Measurements from ENCODE around the gene YIF1A. TPM values are rescaled to one million over a fixed set of nuclear protein-coding genes. Genes with fewer than 3 reads are reported as not detected.

Gene YIF1A
- total RNA-seq, 1 experiment from 2014 or later = 54.7 TPM

GRCh38 chr11:66247295-66247694 lies 41.6 kb downstream of the YIF1A start:
- Histone ChIP-seq H4K20me1 (ENCODE audit: insufficient read depth) (no peaks in the 10 kb centered on the region), H3K27ac (ENCODE audit: low read depth, low read length) (no peak overlapping the region), H3K36me3 (ENCODE audit: control insufficient read depth in 1 of 2, insufficient read depth in 2 of 2, low read length in 2 of 2) (no peaks in the 10 kb centered on the region), H3K4me2 (ENCODE audit: low read length) (no peak overlapping the region), H3K9ac (ENCODE audit: low read length) (no peak overlapping the region), H3K4me1 (ENCODE audit: control insufficient read depth in 1 of 2, insufficient read depth in 2 of 2, low read length in 2 of 2) (no peaks in the 10 kb centered on the region), H2AFZ (ENCODE audit: low read depth, low read length, poor library complexity, severe bottlenecking) (no peak overlapping the region), H3K27me3 (ENCODE audit: insufficient read depth, low read length) (no peaks in the 10 kb centered on the region), H3K9me3 (ENCODE audit: control insufficient read depth in 1 of 2, insufficient read depth in 1 of 2, low read depth in 1 of 2, low read length in 2 of 2) (no peaks in the 10 kb centered on the region), H3K79me2 (ENCODE audit: insufficient read depth, low read length) (no peaks in the 10 kb centered on the region), H3K4me3 (replicated peaks in 1 of 2; ENCODE audit: low read depth in 1 of 2, low read length in 2 of 2) (no peak overlapping the region), H3K9me2 (ENCODE audit: insufficient read depth) (no peaks in the 10 kb centered on the region)
- BruUV-seq (replicated peaks) = no TSS peak
- ChIA-PET CTCF (interaction anchor here (1.5 to 1.6 kb wide), 2 partner anchors 17 to 25 kb away, joined by 3 to 4 read pairs; no protein-coding TSS in a partner anchor), POLR2A (no interaction called here), RAD21 (ENCODE audit: low non-redundant PET in 1 of 2, low total read pairs in 2 of 2, uncharacterized antibody in 2 of 2, unreplicated experiment in 2 of 2) (no interaction called here)
- ATAC-seq (no peak), DNase-seq (ENCODE audit: low read depth, low spot score) (no peak)
- intact Hi-C loops (cut with micrococcal nuclease) = no loop called here
- TF ChIP-seq EZH2phosphoT487 (IDR thresholded peaks at IDR 0.05; ENCODE audit: borderline replicate concordance) = no peak
- TF ChIP-seq EZH2 (IDR thresholded peaks at IDR 0.05) = no peak
- no peak for TF ChIP-seq RAD21 (IDR thresholded peaks at IDR 0.05; ENCODE audit: low read depth)
- TF ChIP-seq JUND (IDR thresholded peaks at IDR 0.05) = no peak
- TF ChIP-seq CTCF (IDR thresholded peaks at IDR 0.05 in 2 of 3, conservative IDR thresholded peaks at IDR 0.05 in 1 of 3; ENCODE audit: borderline replicate concordance in 1 of 3, insufficient read depth in 1 of 3, low read depth in 2 of 3, low read length in 2 of 3) = no peak
- no peak for TF ChIP-seq REST (IDR thresholded peaks at IDR 0.05; ENCODE audit: low read depth)
- no peak for TF ChIP-seq SRF (IDR thresholded peaks at IDR 0.05; ENCODE audit: low read depth)
- no peak for TF ChIP-seq SIN3A (IDR thresholded peaks at IDR 0.05; ENCODE audit: low read depth)
- TF ChIP-seq POLR2AphosphoS5 (IDR thresholded peaks at IDR 0.05; ENCODE audit: low read depth, low read length) = no peak
- TF ChIP-seq FOSL1 (IDR thresholded peaks at IDR 0.05; ENCODE audit: low read depth) = no peak
- TF ChIP-seq CBX3 (IDR thresholded peaks at IDR 0.05; ENCODE audit: low read depth) = no peak
- no peak for TF ChIP-seq YY1 (IDR thresholded peaks at IDR 0.05; ENCODE audit: extremely low read depth, insufficient replicate concordance, low read depth, low read length)
- no peak for TF ChIP-seq MAX (IDR thresholded peaks at IDR 0.05)
- no peak for TF ChIP-seq ZBTB33 (IDR thresholded peaks at IDR 0.05; ENCODE audit: extremely low read depth, insufficient replicate concordance, low read length)
- TF ChIP-seq TCF7L2 (IDR thresholded peaks at IDR 0.05; ENCODE audit: borderline replicate concordance, extremely low read depth, insufficient read depth, insufficient read length) = no peak
- no peak for TF ChIP-seq ZFX (IDR thresholded peaks at IDR 0.05)
- no peak for TF ChIP-seq ATF3 (IDR thresholded peaks at IDR 0.05)

Data from HCT116 (cell line).